HEK293T (cell line): ENCODE data around the gene VPS26B.

Experiments used
- BHLHE40 ChIP-seq: fragments of 450-650 bp; IDR thresholded peaks from 2 replicates; pipeline ENCODE4 v1.6.1; 2016; ENCODE audit warnings: mild to moderate bottlenecking, moderate library complexity, borderline replicate concordance
- FOXM1 ChIP-seq: fragments of 450-650 bp; IDR thresholded peaks from 2 replicates; pipeline ENCODE4 v1.6.1; 2017; ENCODE audit warnings: mild to moderate bottlenecking, borderline replicate concordance
- HDGF ChIP-seq: fragments of 450-650 bp; IDR thresholded peaks from 2 replicates; pipeline ENCODE4 v1.6.1; 2017; ENCODE audit warnings: antibody characterized with exemption, borderline replicate concordance
- SUZ12 ChIP-seq: fragments of 450-650 bp; IDR thresholded peaks from 2 replicates; pipeline ENCODE4 v1.6.1; 2016; ENCODE audit warnings: mild to moderate bottlenecking
- TF ChIP-seq, protein P1 (sequence below): fragments of 450-650 bp; IDR thresholded peaks from 2 replicates; pipeline ENCODE4 v1.6.1; 2016

GRCh38 chr11:134261626-134262488 lies 37.4 kb downstream of the VPS26B start:
- TF ChIP-seq BHLHE40 (no peak), SUZ12 (no peak), FOXM1 (no peak), HDGF (no peak)
- TF ChIP-seq, protein P1, sequence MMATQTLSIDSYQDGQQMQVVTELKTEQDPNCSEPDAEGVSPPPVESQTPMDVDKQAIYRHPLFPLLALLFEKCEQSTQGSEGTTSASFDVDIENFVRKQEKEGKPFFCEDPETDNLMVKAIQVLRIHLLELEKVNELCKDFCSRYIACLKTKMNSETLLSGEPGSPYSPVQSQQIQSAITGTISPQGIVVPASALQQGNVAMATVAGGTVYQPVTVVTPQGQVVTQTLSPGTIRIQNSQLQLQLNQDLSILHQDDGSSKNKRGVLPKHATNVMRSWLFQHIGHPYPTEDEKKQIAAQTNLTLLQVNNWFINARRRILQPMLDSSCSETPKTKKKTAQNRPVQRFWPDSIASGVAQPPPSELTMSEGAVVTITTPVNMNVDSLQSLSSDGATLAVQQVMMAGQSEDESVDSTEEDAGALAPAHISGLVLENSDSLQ, result no peak
